Endometrium (tissue), 2 donors: ENCODE measurements around the gene C1QB.

Experiments
- FAIRE-seq: peaks from 2 replicates; lab custom pipeline; 2012; peaks lifted over from hg19 to GRCh38; lab: Jason Lieb, UNC
- donor health status: control.
- donor health status: control.

C1QB gene

DNA sequence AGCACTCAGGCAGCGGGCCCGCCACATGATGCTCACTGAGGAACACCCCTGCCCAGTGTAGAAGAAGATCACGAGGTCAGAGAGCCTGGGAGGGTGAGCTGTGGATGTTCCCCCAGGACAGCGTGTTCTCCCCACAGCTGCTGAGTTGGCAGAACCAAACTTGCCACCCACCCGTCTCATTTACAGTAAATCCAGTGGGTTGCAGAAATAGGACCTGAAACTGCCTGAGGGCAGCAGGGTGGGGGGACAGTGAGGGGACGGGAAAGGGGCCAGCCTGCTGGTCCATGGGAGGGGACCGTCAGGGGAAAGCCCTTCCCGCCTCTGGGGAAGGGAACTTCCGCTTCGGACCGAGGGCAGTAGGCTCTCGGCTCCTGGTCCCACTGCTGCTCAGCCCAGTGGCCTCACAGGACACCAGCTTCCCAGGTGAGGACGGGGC lies at the start of gene C1QB:
Gene C1QB (plus strand): TSS at position 356 of the 436 bp plus-strand sequence. CDS start 6,227 bp downstream, outside the sequence.
- FAIRE-seq = no peak

- no peak for FAIRE-seq
These were observed 46.9 kb upstream of the C1QB start for GRCh38 chr1:22606161-22606560.

- FAIRE-seq = no peak
These were observed 45.9 kb upstream of the C1QB start for GRCh38 chr1:22607154-22607553.

DNA sequence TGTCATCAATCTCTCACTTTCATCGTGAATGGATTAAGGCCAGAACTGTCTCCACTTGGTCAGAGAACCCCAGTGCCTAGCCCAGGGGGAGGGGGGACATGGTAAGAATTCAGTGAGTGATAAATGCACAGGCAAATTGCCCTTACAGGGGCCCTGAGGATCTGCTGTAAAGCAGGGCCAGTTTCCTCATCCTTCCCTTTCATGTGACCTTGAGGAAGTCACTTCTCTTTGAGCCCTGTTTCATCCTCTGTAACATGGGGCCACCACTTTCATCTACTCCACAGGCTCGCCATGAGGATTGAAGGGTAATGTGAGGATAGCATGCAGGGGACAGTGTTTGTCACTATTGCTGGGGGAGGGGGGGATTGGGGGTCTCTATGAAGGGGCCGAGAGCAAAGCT lies 44.7 kb upstream of the C1QB start:
- no peak for FAIRE-seq

GRCh38 chr1:22609291-22609690 lies 43.7 kb upstream of the C1QB start:
- no peak for FAIRE-seq

GRCh38 chr1:22611530-22611947 lies 41.5 kb upstream of the C1QB start:
- FAIRE-seq = no peak

- FAIRE-seq = no peak
These were observed 40.1 kb upstream of the C1QB start for GRCh38 chr1:22612671-22613571.

DNA sequence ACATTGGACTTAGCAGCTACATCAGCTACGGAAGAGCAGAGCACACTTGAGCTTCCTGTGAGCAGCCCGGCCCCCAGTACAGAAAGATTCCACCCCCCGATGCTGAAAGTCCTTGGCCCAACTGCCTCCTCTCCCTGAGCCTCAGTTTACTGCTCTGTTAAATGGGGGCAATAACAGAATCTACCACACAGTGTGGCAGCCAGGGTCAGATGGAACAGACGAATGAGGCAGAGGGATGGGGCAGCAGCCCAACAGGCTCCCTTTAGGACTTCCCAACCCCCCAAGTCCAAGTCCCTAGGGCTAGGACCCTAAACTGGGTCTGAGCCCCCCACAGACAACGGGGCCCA lies 39.5 kb upstream of the C1QB start:
- no peak for FAIRE-seq

GRCh38 chr1:22613951-22614350 lies 39.1 kb upstream of the C1QB start:
- no peak for FAIRE-seq

DNA sequence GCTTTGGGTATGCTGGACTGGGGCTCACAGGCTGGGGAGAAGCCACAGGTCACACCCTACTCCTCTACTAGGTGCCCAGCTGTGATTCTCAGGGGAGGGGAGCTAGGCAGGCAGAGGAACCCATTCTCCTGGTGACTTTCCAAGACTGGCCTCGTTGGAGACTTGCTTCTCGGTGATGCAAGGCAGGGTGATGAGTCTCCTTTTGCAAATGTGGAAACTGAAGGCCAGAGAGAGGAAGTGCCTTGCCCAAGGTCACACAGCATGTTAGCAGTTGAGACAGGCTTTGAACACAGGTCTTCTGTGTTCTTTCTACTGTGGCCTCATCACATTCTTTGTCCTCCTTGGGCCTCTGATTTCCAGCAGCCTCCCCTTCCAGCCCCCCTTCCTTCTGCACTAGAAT lies 37.1 kb upstream of the C1QB start:
- no peak for FAIRE-seq

GRCh38 chr1:22616571-22616970 lies 36.5 kb upstream of the C1QB start:
- no peak for FAIRE-seq

DNA sequence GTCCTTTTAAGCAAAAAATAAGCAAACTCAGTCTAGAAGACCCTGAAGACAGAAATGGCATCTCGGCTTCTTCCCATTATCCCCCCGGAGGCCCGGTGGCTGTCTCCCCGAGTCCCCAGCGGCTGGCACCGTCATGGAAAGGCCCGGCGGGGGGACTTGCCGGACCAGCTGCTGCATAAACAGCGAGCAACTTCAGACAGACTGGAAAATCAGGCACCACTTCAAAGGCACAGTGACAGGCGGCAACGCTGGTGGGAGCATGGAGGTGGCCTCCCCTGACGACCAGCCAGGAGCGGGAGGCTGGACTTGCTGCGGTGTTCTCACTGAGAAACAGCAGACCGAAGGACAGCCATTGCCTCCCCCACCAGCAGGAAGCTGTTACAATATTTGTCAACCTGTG lies 35.0 kb upstream of the C1QB start:
- no peak for FAIRE-seq

DNA sequence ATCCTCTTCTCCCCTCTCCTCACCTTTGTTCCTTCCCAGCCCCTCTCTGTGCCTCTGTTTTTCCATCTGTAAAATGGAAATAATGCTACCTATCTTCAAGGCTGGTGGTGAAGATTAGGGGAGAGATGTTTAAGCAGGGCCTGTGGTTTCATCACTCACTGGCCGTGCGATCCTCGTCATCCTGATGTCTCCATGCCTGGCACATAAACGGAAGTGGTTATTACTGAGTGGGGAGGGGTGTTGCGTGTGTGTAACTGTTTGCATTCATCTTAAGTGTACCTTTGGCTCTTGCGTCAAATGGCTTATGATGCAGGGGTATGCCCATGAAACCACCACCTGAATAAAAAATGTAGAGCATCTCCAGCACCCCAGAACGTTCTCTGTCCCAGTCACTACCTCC lies 33.8 kb upstream of the C1QB start:
- no peak for FAIRE-seq

GRCh38 chr1:22619798-22620197 lies 33.2 kb upstream of the C1QB start:
- FAIRE-seq = no peak

DNA sequence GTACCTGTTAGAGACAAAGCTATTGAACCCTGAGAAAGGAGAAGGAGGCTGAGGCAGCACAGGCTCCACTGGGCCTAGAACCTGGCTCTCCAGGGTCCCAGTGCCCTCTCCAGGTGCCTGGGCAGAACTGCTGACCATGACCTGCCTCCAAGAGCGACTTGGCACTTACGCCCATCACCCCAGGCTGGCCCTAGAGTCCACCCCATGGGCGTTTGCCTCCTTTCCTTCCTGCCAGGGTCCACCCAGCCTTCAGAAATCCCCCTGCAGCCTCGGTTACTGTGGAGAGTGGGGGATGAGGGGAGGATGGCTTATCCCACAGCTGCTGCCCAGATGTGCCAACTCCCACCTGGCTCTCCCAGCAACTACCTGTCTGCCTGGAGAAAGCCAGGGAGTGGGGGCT lies 31.3 kb upstream of the C1QB start:
- no peak for FAIRE-seq

DNA sequence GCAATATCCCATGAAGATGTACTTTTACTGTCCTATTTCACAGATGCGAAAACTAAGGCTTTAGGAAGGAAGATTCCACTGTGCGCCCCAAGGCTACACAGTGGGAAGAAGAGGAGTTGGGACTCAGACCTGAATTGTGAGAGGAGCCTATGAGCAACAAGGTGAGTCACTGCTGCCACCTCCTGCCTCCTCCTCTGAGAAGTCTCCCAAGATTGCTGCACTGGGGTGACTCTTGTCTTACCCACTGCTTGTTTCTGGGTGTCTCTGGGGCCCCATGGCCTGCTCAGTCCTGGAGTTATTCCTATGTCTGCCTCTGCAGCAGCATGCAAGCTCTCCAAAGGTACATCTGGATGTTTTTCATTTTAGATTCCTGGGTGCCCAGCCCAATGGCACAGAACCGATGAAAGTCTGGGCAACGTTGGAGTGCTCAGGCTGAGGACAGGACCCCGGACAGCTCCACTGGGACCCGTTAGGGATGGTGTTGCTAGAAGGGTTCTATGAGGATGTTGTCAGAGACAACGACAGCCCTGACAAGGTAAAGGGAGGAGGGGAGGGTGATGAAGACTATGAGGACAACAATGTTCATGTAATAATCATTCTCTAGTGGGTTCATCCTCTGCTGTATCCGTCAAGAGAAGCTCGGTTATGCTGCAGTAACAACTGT lies 27.6 kb upstream of the C1QB start:
- FAIRE-seq = no peak

GRCh38 chr1:22626237-22627157 lies 26.5 kb upstream of the C1QB start:
- FAIRE-seq = no peak

GRCh38 chr1:22627331-22627730 lies 25.7 kb upstream of the C1QB start:
- no peak for FAIRE-seq

- FAIRE-seq = no peak
These were observed 24.2 kb upstream of the C1QB start for GRCh38 chr1:22628698-22629444.

DNA sequence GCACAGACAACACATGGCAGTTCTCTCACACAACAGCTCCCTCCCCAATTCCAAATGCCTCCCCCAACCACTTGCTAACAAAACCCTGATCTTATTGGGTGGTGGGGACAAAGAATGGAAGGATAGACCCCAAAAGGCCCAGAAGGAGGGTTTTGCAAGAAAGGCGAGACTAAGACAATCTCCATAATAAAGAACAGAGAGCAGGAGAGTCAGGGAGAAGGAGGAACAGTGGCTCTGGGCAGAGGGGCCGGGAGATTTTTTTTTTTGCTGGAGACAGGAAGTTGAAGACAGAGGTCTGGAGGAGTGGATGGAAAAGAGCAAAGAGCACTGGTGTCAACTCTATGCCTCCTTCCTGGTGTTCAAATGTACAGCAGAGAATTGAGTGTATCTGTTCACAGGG lies 23.1 kb upstream of the C1QB start:
- no peak for FAIRE-seq

- FAIRE-seq = no peak
These were observed 19.2 kb upstream of the C1QB start for GRCh38 chr1:22633697-22634463.
